Measurements from ENCODE around the gene ASMT. TPM values are rescaled to one million over a fixed set of nuclear protein-coding genes. Genes with fewer than 3 reads are reported as not detected.

The ASMT gene
- polyA plus RNA-seq, 3 donors, result 0.69 TPM; not detected in 2

- H3K9me3 ChIP-seq (replicated peaks in 1 of 2; ENCODE audit: control insufficient read depth in 1 of 2, insufficient read depth in 1 of 2, low read length in 2 of 2), result peaks cover 7 to 8% of the 10 kb centered on the region in 2 donors
- no peak overlapping the region for H3K27ac ChIP-seq (ENCODE audit: low read depth in 1 of 2, low read length in 2 of 2)
- H3K4me1 Mint-ChIP-seq, result no peaks in the 10 kb centered on the region
- peaks cover 16% of the 10 kb centered on the region for H3K79me2 ChIP-seq (ENCODE audit: insufficient read depth, low read length)
- H4K20me1 ChIP-seq (ENCODE audit: insufficient read depth, low read length), result peaks cover 67% of the 10 kb centered on the region
- H3K27me3 Mint-ChIP-seq (ENCODE audit: low read depth in 3 of 3), result no peaks in the 10 kb centered on the region
- H3K27ac Mint-ChIP-seq, result no peak overlapping the region
- TF ChIP-seq, protein P1, sequence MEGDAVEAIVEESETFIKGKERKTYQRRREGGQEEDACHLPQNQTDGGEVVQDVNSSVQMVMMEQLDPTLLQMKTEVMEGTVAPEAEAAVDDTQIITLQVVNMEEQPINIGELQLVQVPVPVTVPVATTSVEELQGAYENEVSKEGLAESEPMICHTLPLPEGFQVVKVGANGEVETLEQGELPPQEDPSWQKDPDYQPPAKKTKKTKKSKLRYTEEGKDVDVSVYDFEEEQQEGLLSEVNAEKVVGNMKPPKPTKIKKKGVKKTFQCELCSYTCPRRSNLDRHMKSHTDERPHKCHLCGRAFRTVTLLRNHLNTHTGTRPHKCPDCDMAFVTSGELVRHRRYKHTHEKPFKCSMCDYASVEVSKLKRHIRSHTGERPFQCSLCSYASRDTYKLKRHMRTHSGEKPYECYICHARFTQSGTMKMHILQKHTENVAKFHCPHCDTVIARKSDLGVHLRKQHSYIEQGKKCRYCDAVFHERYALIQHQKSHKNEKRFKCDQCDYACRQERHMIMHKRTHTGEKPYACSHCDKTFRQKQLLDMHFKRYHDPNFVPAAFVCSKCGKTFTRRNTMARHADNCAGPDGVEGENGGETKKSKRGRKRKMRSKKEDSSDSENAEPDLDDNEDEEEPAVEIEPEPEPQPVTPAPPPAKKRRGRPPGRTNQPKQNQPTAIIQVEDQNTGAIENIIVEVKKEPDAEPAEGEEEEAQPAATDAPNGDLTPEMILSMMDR (IDR thresholded peaks at IDR 0.05), result no peak
- 100% methylated on average over 6 of the region's 12 CpGs for WGBS (ENCODE audit: insufficient coverage)
- H3K4me3 Mint-ChIP-seq, result no peak overlapping the region
- peaks cover 0 to 13% (median 9%) of the 10 kb centered on the region in 7 donors for H3K9me3 Mint-ChIP-seq
- H3K36me3 Mint-ChIP-seq, result peaks cover 47 to 84% of the 10 kb centered on the region in 2 donors
- no peak overlapping the region for H2AFZ ChIP-seq (ENCODE audit: insufficient read depth, low read depth, low read length, poor library complexity, severe bottlenecking)
- H3K36me3 ChIP-seq (replicated peaks in 1 of 2; ENCODE audit: control insufficient read depth in 1 of 2, insufficient read depth in 2 of 2, low read length in 2 of 2), result peaks cover 58 to 69% of the 10 kb centered on the region in 2 donors
- H3K4me1 ChIP-seq (ENCODE audit: control insufficient read depth in 1 of 2, insufficient read depth in 2 of 2, low read length in 2 of 2), result no peaks in the 10 kb centered on the region
- no peak overlapping the region for H3K4me3 ChIP-seq (replicated peaks in 1 of 3; ENCODE audit: low read depth in 2 of 3, low read length in 3 of 3)
- DNase-seq, result no peak
- intact Hi-C loops (cut with micrococcal nuclease), result no loop called here
- no peaks in the 10 kb centered on the region for H3K27me3 ChIP-seq (ENCODE audit: control insufficient read depth in 2 of 2, insufficient read depth in 2 of 2, low read length in 2 of 2)
- no peak overlapping the region for H3K4me2 ChIP-seq (replicated peaks; ENCODE audit: extremely low read depth, low read length, poor library complexity, severe bottlenecking)
- H3K9ac ChIP-seq (ENCODE audit: insufficient read depth, low read length, poor library complexity, severe bottlenecking), result no peak overlapping the region
Observed at GRCh38 chrX:1602299-1602698, 12.6 kb upstream of the ASMT start.

DNA sequence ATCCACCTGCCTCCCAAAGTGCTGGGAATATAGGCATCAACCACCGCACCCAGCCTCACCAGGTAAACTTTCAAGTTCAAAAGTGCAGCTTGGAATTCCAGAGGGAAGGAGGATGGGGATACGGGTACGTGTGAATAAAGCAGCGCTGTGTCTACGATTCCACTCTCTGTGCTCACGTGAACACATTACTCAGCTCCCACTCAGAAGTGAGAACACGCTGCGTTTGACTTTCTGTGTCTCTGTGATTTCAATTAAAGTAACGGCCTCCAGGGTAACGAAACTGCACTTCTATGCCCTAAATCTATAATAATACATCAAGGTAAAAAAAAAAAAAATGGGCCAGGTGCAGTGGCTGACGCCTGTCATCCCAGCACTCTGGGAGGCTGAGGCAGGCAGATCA is 8.4 kb upstream of the ASMT start:
- H4K20me1 ChIP-seq (ENCODE audit: insufficient read depth, low read length), result peaks cover 25% of the 10 kb centered on the region
- TF ChIP-seq, protein P1 (IDR thresholded peaks at IDR 0.05), result no peak
- peaks cover 0 to 7% (median 5%) of the 10 kb centered on the region in 7 donors for H3K9me3 Mint-ChIP-seq
- H3K36me3 Mint-ChIP-seq, result peaks cover 20 to 43% of the 10 kb centered on the region in 2 donors
- no peaks in the 10 kb centered on the region for H3K79me2 ChIP-seq (ENCODE audit: insufficient read depth, low read length)
- DNase-seq, result no peak
- no peak overlapping the region for H3K4me2 ChIP-seq (replicated peaks; ENCODE audit: extremely low read depth, low read length, poor library complexity, severe bottlenecking)
- H2AFZ ChIP-seq (ENCODE audit: insufficient read depth, low read depth, low read length, poor library complexity, severe bottlenecking), result no peak overlapping the region
- H3K36me3 ChIP-seq (replicated peaks in 1 of 2; ENCODE audit: control insufficient read depth in 1 of 2, insufficient read depth in 2 of 2, low read length in 2 of 2), result peaks cover 19 to 27% of the 10 kb centered on the region in 2 donors
- no peak overlapping the region for H3K4me3 Mint-ChIP-seq
- H3K27me3 Mint-ChIP-seq (ENCODE audit: low read depth in 3 of 3), result peaks cover 1 to 2% (median 2%) of the 10 kb centered on the region in 3 donors
- intact Hi-C loops (cut with micrococcal nuclease), result no loop called here
- H3K27ac ChIP-seq (ENCODE audit: low read depth in 1 of 2, low read length in 2 of 2), result no peak overlapping the region
- H3K4me1 ChIP-seq (ENCODE audit: control insufficient read depth in 1 of 2, insufficient read depth in 2 of 2, low read length in 2 of 2), result no peaks in the 10 kb centered on the region
- H3K27ac Mint-ChIP-seq, result no peak overlapping the region
- H3K27me3 ChIP-seq (ENCODE audit: control insufficient read depth in 2 of 2, insufficient read depth in 2 of 2, low read length in 2 of 2), result no peaks in the 10 kb centered on the region
- peaks cover 2% of the 10 kb centered on the region for H3K4me1 Mint-ChIP-seq
- 100% methylated on average over 4 of the region's 11 CpGs for WGBS (ENCODE audit: insufficient coverage)
- no peak overlapping the region for H3K4me3 ChIP-seq (replicated peaks in 1 of 3; ENCODE audit: low read depth in 2 of 3, low read length in 3 of 3)
- peaks cover 5 to 7% of the 10 kb centered on the region in 2 donors for H3K9me3 ChIP-seq (replicated peaks in 1 of 2; ENCODE audit: control insufficient read depth in 1 of 2, insufficient read depth in 1 of 2, low read length in 2 of 2)
- no peak overlapping the region for H3K9ac ChIP-seq (ENCODE audit: insufficient read depth, low read length, poor library complexity, severe bottlenecking)
